OCI-LY7 (cell line): ENCODE results near the gene PDLIM3. TPM values are rescaled to one million over a fixed set of nuclear protein-coding genes. Genes with fewer than 3 reads are reported as not detected.
A peak's percentile ranks its signal among the peaks of the same experiment; 100 is the strongest.

ENCODE experiments used
- BruUV-seq: library from RNA; stranded (reverse); fragments of 400-500 nt; replicated peaks from 2 replicates; lab custom pipeline; 2021; lab: Mats Ljungman, UMichigan
- CTCF ChIA-PET: fragments of 300-600 bp; sonication (Branson Sonifier 250); formaldehyde crosslinking; loops from one replicate; lab custom pipeline; 2022; ENCODE audit warnings: antibody characterized with exemption; ENCODE audit not compliant: unreplicated experiment; lab: Charles Lee
- POLR2A ChIA-PET: fragments of 300-600 bp; sonication (Branson Sonifier 250); formaldehyde crosslinking; loops from one replicate; lab custom pipeline; 2022; ENCODE audit warnings: antibody characterized with exemption; lab: Charles Lee
- DNase-seq: peaks from one replicate; pipeline ENCODE4 v3.0.0-alpha.2; 2015; ENCODE audit warnings: low spot score
- H2AFZ ChIP-seq: fragments of 200-600 bp; sonication (generic), shearing (Covaris generic); 2 replicates; pipeline ENCODE4 v1.6.1; 2014; ENCODE audit warnings: mild to moderate bottlenecking, antibody characterized with exemption, low read length, moderate library complexity
- H3K27ac ChIP-seq: fragments of 200-600 bp; sonication (generic); 2 replicates; pipeline ENCODE4 v1.5.1; 2014; ENCODE audit warnings: mixed run types, low read depth, mild to moderate bottlenecking, moderate library complexity, low read length, inconsistent platforms; ENCODE audit not compliant: poor library complexity, severe bottlenecking
- H3K36me3 ChIP-seq: fragments of 200-600 bp; sonication (generic); 2 replicates; pipeline ENCODE4 v1.6.1; 2014; ENCODE audit warnings: mild to moderate bottlenecking, antibody characterized with exemption, low read length, moderate library complexity, mixed read lengths; ENCODE audit not compliant: insufficient read depth
- H3K4me1 ChIP-seq: fragments of 200-600 bp; sonication (generic); 2 replicates; pipeline ENCODE4 v1.5.1; 2014; ENCODE audit warnings: mild to moderate bottlenecking, low read length; ENCODE audit not compliant: insufficient read depth, poor library complexity, severe bottlenecking
- H3K4me2 ChIP-seq: fragments of 200-600 bp; sonication (generic); 2 replicates; pipeline ENCODE4 v1.6.1; 2014; ENCODE audit warnings: mild to moderate bottlenecking, low read length
- H3K4me3 ChIP-seq: fragments of 200-600 bp; sonication (generic); 2 replicates; pipeline ENCODE4 v1.5.1; 2014; ENCODE audit warnings: mild to moderate bottlenecking, low read depth, low read length; ENCODE audit not compliant: poor library complexity, severe bottlenecking
- H3K79me2 ChIP-seq: fragments of 200-600 bp; sonication (generic); 2 replicates; pipeline ENCODE4 v1.6.1; 2016; ENCODE audit warnings: low read depth, mild to moderate bottlenecking, low read length, moderate library complexity, mixed read lengths; ENCODE audit not compliant: insufficient read depth
- H3K9me2 ChIP-seq: fragments of 200-600 bp; sonication (generic); 2 replicates; pipeline ENCODE4 v1.6.1; 2016; ENCODE audit warnings: mild to moderate bottlenecking, low read length, mixed read lengths; ENCODE audit not compliant: insufficient read depth
- H3K9me3 ChIP-seq: fragments of 200-600 bp; sonication (generic); 2 replicates; pipeline ENCODE4 v1.6.1; 2014; ENCODE audit warnings: mild to moderate bottlenecking, mixed run types, low read length, mixed read lengths
- H4K20me1 ChIP-seq: fragments of 200-600 bp; sonication (generic); 2 replicates; pipeline ENCODE4 v1.6.1; 2014; ENCODE audit warnings: mild to moderate bottlenecking, antibody characterized with exemption, low read length, moderate library complexity, mixed read lengths; ENCODE audit not compliant: insufficient read depth
- CTCF ChIP-seq: fragments of 200-600 bp; sonication (generic); conservative IDR thresholded peaks from 2 replicates; pipeline ENCODE4 v1.5.1; 2014; ENCODE audit warnings: mild to moderate bottlenecking, antibody characterized with exemption, low read length, moderate library complexity, mixed read lengths
- EZH2phosphoT487 ChIP-seq: fragments of 200-600 bp; sonication (generic); IDR thresholded peaks from 2 replicates; pipeline ENCODE4 v1.6.1; 2018; ENCODE audit warnings: low read depth, borderline replicate concordance, mild to moderate bottlenecking, mixed run types, antibody characterized with exemption, low read length, moderate library complexity, mixed read lengths
- intact Hi-C: fragments of 100-400 bp; cut with micrococcal nuclease; formaldehyde crosslinking; loops from one replicate; pipeline ENCODE4 v1.10.0; 2022; ENCODE audit not compliant: unreplicated experiment
- total RNA-seq, 2 experiments: library from RNA; depleted of rRNA in 1 of 2; stranded (reverse); fragments of >200 nt in 1 of 2; shearing (Covaris generic) in 1 of 2; gene quantifications; 2 replicates each; pipeline ENCODE4 v1.2.3, GENCODE V29; 2014 to 2022

The PDLIM3 gene
- total RNA-seq, 2 experiments from 2014 or later = 0.03 TPM; not detected in 1

DNA sequence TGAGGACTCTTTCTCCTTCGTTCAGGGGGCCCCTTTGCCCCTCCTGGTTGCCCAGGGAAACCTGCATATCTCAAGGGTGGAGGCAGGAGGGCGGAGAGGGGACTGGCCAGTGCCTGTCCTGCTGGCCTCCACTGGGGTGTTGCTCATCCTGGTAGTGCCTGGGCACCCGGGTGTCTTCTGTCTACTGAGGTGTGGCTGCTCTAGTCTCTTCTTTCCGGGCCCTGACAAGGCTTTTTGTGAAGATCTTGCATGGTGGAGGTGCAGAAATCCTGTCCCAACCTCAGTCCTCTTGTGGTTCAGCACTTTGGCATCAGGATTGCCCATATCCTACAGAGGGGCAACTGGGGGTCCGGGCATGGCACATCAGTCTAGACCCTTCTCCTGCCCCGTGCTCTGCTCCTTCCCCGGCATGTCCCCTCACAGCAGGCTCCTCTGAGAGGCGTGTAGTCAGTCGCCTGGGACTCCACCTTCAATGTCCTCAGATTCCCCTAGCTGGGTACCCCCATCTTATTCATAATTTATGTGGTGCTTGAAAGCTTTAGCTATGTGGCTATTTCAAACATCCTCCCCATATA, 65.6 kb downstream of the PDLIM3 start:
- Histone ChIP-seq H3K9me3 (no peaks in the 10 kb centered on the region), H3K27ac (no peak overlapping the region), H4K20me1 (no peaks in the 10 kb centered on the region), H3K4me2 (peak overlapping the region; percentile 93), H3K36me3 (no peaks in the 10 kb centered on the region), H3K4me3 (peak overlapping the region; percentile 73), H3K79me2 (no peaks in the 10 kb centered on the region), H3K9me2 (no peaks in the 10 kb centered on the region), H3K4me1 (peaks cover 50% of the 10 kb centered on the region), H2AFZ (no peak overlapping the region)
- TF ChIP-seq CTCF = no peak
- ChIA-PET CTCF (no interaction called here), POLR2A (interaction anchor here (0.9 to 1.3 kb wide), 3 partner anchors 10 to 270 kb away, joined by 3 to 4 read pairs (median 3); no protein-coding TSS in a partner anchor)
- DNase-seq = no peak
- intact Hi-C loops = loop anchor here (2.0 to 10.0 kb wide), 7 partner anchors 73 to 723 kb away; partner anchors contain the start of genes ACSL1, ANKRD37 and CYP4V2
- no TSS peak for BruUV-seq

- Histone ChIP-seq H3K79me2 (no peaks in the 10 kb centered on the region), H3K27ac (no peak overlapping the region), H3K9me2 (no peaks in the 10 kb centered on the region), H4K20me1 (no peaks in the 10 kb centered on the region), H2AFZ (no peak overlapping the region), H3K9me3 (no peaks in the 10 kb centered on the region), H3K4me1 (peaks cover 43% of the 10 kb centered on the region), H3K36me3 (no peaks in the 10 kb centered on the region), H3K4me3 (no peak overlapping the region), H3K4me2 (peak overlapping the region; percentile 93; the same call in 1 of the 2 replicates)
- ChIA-PET POLR2A (interaction anchor here (0.9 to 1.3 kb wide), 2 partner anchors 70 to 269 kb away, joined by 3 read pairs; no protein-coding TSS in a partner anchor), CTCF (no interaction called here)
- DNase-seq = no peak
- intact Hi-C loops = no loop called here
- no peak for TF ChIP-seq CTCF
- TF ChIP-seq EZH2phosphoT487 = no peak
- BruUV-seq = no TSS peak
Measured at GRCh38 chr4:185468999-185469398, 66.3 kb downstream of the PDLIM3 start.

DNA sequence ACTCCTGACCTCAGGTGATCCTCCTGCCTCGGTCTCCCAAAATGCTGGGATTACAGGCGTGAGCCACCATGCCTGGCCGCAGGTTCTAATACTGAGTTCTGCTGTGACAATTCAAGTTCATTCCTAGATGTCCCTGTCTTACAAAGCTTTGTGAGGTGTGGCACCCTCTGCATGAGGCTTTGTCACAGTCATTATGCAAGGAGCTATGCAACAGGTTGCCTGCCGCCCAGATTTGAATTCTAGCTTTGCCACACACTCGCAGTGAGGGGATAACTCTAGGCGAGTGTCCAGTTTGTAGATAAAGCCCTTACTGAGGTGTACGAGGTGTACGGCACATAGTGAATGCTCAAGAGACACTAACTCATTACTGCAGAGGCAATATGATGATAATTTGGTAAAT, 67.3 kb downstream of the PDLIM3 start:
- CTCF ChIA-PET = no interaction called here
- H3K27ac ChIP-seq = no peak overlapping the region
- TF ChIP-seq CTCF (no peak), EZH2phosphoT487 (no peak)
- no peak overlapping the region for H2AFZ ChIP-seq
- H3K4me2 ChIP-seq = no peak overlapping the region
- H3K4me3 ChIP-seq = no peak overlapping the region
- no peaks in the 10 kb centered on the region for H4K20me1 ChIP-seq
- no peak for DNase-seq
- no peaks in the 10 kb centered on the region for H3K9me3 ChIP-seq
- POLR2A ChIA-PET = interaction anchor here (0.6 kb wide), 1 partner anchor 126 kb away, joined by 3 read pairs; no protein-coding TSS in a partner anchor
- no TSS peak for BruUV-seq
- no peaks in the 10 kb centered on the region for H3K79me2 ChIP-seq
- intact Hi-C loops = no loop called here
- H3K4me1 ChIP-seq = peaks cover 34% of the 10 kb centered on the region
- H3K9me2 ChIP-seq = no peaks in the 10 kb centered on the region
- no peaks in the 10 kb centered on the region for H3K36me3 ChIP-seq
